HG02763 (cell line): Measurements from ENCODE around the gene KIF3B.
"Not testable (repeated sequence)": the region's sequence is repeated elsewhere in the genome, so short reads cannot be mapped to it uniquely, and the experiment has no call there.

ENCODE experiments used
- ATAC-seq: cut with Tn5 transposase; IDR thresholded peaks from one replicate; pipeline ENCODE4 v1.9.1; 2021; ENCODE audit warnings: mild to moderate bottlenecking, moderate library complexity; ENCODE audit not compliant: unreplicated experiment

The KIF3B gene

DNA sequence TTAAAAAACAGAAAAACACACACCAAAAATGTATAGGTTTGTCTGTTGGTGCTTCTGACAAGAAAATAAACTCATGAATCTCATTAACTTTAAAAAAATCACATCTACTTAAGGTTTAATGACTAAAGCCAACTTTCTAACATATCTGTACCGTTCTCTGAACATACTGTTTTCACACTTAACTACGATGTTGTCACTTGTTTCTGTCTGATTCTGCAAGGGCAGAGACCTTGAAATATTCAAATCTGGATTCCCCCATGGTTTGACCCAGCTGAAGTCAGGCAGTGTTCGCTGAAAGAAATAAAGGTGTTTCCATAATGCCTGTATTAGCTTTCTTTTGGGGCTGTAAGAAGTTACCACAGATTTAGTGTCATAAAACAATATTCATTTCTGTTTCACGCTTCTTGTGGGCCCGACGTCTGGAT lies 78.0 kb downstream of the KIF3B start:
- ATAC-seq = no peak

GRCh38 chr20:32355907-32356621 lies 78.6 kb downstream of the KIF3B start:
- ATAC-seq = not testable (repeated sequence)

DNA sequence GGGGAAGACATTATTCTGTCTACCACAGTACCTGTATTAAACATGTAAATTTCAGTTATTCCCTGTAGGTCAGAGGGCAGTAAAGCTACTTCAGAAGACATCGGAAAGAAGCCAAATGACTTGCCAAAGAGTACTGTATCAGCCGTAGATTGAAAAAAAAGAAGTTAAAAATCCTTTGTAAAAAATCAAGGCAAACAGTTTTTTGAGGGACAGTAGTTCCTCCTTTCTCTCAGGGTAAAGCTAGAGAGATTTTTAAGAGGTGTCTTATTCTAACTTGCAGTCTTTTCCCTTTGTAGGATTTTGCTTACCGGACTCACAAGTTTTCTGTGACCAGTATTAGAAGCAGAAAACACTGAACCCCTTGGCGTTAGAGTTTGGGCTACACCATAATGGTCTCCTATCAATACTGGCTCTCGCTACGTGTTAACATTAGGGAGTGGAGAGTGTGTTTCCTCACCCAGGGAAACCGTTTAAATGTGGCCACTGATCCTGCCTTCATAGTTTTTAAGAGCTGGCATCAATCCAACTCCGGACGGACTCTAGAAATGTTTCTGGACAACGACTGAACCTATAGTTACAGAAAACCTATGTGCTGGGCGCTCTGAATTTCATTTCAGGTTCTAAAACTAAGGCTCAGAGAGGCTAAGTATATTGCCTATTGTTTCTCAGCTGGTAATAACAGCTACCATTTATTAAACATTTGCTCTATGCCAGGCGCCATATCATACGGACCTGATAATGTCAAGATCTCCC lies 79.3 kb downstream of the KIF3B start:
- no peak for ATAC-seq

DNA sequence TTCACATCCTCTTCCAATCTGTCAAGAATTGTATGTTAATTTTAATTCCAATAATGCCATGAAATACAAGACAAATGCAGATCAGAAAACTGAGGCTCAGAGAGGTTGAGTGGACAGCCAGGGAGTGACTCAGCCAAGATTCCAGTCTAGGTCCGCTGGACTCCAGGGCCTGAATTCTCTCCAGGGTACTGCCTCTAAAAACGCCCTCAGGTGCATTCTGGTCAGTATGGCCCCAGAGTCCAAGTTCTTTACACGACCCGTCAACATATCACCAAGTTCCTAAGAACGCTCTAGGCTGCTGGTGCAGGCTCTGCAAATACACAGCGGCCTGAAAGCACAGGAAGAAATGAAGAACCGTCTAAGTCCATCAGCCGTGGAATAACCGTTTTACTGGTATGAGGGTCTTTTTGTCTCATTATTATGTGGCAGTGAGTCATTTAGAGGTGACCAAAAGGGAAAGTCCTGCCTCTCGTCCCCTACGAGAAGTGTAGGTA lies 80.0 kb downstream of the KIF3B start:
- no peak for ATAC-seq

DNA sequence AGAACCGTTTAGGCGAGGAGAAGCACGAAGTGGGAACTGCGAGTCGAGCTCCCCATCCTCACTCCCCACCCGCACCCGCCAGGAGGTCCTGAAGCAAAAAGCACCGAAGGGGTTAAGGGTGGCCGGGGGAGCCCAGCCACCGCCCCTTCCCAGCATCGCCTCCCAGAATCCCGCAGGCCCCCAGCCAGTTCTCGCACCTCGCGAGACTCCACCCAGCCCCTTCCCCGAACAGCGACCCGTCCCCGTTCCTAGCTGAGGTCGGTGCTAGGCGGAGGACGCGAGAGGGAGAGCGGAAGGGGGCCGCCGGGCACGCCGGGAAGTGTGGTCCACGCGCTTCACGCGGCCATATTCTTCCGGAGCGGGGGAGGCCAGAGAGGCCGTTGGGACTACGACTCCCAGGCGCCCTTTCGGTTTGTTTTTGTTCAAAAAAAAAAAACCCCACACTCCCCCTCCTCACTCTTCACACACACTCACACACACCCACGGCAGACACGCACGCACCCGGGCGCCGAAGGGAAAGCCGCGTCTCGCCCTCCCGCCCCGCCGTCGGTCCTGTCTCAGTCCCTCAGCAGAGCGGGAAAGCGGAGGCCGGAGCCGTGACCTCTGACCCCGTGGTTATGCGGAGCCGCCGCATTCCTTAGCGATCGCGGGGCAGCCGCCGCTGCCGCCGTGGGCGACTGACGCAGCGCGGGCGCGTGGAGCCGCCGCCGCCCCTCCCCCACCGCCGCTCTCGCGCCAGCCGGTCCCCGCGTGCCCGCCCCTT lies 80.6 kb downstream of the KIF3B start, which contains the start of gene ASXL1:
Gene ASXL1 (plus strand): TSS at position 463 of the 763 bp plus-strand sequence. CDS start 445 bp downstream, outside the sequence.
- peak; percentile 74 for ATAC-seq

DNA sequence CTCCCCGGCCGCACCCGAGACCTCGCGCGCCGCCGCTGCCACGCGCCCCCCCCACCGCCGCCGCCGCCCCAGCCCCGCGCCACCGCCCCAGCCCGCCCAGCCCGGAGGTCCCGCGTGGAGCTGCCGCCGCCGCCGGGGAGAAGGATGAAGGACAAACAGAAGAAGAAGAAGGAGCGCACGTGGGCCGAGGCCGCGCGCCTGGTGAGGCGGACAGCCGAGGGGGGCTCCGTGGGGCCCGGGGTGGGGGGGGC lies 81.1 kb downstream of the KIF3B start:
- ATAC-seq = no peak

GRCh38 chr20:32358883-32359632 lies 81.6 kb downstream of the KIF3B start:
- peak; percentile 33 for ATAC-seq

DNA sequence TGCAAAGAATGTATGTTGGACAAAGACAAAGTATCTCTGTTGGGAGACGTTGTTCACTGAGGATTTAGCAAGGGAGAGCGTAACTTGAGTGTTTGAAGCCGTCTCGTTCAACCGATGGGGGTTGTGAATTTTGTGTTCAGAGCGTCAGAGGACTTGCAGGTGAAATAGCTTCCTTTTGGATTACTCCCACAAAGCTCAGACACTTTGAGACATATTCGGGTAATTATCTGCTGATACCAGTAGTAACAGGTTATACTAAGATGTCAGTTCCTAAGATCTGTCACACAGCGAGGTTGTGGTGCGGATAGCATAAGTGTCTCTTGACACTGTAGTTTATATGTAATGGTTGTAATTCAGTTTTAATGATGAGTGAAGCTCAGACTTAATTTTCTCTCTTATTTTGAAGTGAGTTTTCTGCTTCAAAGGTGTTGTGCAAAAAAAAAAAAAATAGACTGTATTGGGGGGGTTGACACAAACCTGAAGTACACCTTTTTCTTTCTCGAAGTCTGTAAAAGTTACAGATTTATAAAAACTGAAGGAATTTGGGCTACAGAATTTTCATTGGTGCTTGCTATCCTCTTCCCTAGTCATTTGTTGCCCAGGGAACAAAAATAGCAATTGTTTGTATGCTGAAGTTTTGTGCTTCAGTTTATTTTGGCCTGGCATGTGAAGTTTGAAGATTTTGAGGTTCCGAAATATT lies 82.3 kb downstream of the KIF3B start:
- ATAC-seq = no peak

GRCh38 chr20:32360333-32360634 lies 82.8 kb downstream of the KIF3B start:
- ATAC-seq = no peak

DNA sequence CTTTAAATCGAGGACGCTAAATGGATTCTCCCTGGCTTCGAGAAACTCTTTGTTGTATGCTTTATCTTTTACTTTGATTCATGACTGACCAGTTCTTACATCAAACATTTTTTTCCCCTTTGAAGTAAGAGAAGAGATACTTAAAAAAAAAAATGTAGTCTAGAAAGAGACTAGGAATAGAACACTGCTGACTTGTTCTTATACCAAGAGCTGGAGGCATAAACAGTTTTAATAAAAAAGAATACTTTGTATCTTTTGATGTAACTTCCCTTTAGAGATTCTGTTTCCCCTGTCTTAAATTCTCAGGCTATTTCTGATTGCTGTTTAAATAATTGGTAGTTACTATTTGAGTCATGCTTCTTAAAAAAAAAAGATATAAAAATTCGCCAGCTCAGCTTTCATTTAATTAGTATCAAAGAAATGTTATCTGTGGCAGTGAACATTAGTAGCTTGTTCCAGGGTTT lies 85.5 kb downstream of the KIF3B start:
- ATAC-seq = no peak

GRCh38 chr20:32363492-32363891 lies 86.0 kb downstream of the KIF3B start:
- ATAC-seq = no peak

GRCh38 chr20:32364554-32365208 lies 87.2 kb downstream of the KIF3B start:
- ATAC-seq = no peak

DNA sequence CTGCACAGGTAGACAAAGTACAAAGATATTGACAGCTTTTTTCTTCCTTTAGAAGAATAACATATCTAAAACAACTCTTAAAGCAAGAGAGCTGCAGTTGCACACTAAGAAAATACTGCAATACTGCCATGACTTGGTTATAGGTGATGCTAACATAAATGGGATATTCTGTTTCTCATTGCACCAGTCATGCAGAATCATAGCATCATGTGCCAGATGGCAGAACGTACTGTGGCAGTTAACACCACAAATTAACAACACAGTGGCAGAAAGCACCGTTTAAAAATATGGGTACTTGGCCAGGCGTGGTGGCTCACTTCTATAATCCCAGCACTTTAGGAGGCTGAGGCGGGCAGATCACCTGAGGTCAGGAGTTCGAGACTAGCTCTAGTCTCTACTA lies 88.1 kb downstream of the KIF3B start:
- no peak for ATAC-seq

DNA sequence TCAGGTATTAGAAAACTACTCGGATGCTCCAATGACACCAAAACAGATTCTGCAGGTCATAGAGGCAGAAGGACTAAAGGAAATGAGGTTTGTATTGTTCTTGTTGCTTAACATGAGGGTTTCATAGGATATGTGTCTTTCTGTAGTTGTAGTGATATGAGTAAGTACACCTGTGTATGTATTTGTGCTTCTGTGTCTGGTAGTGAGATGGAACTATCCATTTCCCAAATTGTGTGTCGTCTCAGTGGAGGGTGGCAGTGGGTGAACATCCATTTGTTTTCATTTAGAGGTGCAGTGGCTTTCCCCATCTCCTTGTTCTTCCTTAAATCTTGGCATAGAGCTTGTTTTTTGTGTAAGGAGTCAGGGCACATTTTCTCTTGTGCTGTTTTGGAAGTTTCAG lies 88.9 kb downstream of the KIF3B start:
- no peak for ATAC-seq

DNA sequence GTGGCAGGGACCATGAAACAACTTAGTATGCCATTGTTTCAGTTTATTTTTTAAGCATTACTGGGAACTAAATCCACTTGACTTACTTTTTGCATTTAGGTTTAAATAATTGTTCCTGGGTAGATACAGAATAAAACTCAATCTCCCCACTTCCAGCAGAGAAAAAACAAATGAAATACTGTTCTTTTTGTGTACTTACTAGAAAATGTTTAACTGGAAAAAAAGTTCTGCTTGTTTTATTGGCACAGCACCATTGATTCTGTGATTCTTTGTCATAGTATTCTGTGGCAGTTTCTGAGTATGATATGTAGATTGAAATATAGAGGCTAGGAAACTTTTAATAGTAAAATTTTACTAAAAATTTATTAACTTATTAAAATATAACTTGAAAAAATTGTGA lies 90.9 kb downstream of the KIF3B start:
- ATAC-seq = no peak

GRCh38 chr20:32368925-32369324 lies 91.5 kb downstream of the KIF3B start:
- ATAC-seq = peak; percentile 46

DNA sequence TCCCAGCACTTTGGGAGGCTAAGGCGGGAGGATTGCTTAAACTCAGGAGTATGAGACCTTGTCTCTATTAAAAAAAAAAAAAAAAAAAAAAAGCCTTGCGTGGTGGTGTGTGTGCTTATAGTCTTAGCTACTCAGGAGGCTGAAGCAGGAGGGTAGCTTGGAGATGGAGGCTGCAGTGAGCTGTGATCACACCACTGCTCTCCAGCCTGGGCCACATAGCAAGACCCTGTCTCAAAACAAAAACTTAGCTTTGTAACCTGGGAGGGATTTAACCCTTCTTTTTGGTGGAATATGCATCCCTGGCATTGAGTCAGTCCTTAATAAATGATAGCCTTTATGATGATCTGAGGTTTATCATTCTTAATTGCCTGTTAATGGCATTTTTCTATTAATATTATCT lies 93.4 kb downstream of the KIF3B start:
- no peak for ATAC-seq

- ATAC-seq = no peak
Measured at GRCh38 chr20:32378461-32378860, 101.0 kb downstream of the KIF3B start.

- not testable (repeated sequence) for ATAC-seq
Measured at GRCh38 chr20:32380037-32380436, 102.6 kb downstream of the KIF3B start.

GRCh38 chr20:32380745-32381144 lies 103.3 kb downstream of the KIF3B start:
- ATAC-seq = no peak
